ENCODE data around the gene HOXA4.

HOXA4 gene

GRCh38 chr7:27133409-27134231 is 3.1 kb upstream of the HOXA4 start:
- DNase-seq: no peak

- DNase-seq: no peak
Measured at GRCh38 chr7:27132978-27133377, 2.4 kb upstream of the HOXA4 start.

GRCh38 chr7:27132214-27132613 is 1.7 kb upstream of the HOXA4 start:
- no peak for DNase-seq

GRCh38 chr7:27131390-27131819 is 848 bp upstream of the HOXA4 start:
- no peak for DNase-seq

- no peak for DNase-seq
Measured at GRCh38 chr7:27129729-27130539, 623 bp downstream of the HOXA4 start.

- DNase-seq: no peak
Measured at GRCh38 chr7:27128776-27129728, 1.5 kb downstream of the HOXA4 start.

GRCh38 chr7:27128034-27128433 is 2.5 kb downstream of the HOXA4 start:
- no peak for DNase-seq

GRCh38 chr7:27126596-27127327 is 3.8 kb downstream of the HOXA4 start:
- no peak for DNase-seq

- DNase-seq: no peak
Measured at GRCh38 chr7:27125986-27126394, 4.6 kb downstream of the HOXA4 start.

- no peak for DNase-seq
Measured at GRCh38 chr7:27124902-27125689, 5.5 kb downstream of the HOXA4 start.

- no peak for DNase-seq
Measured at GRCh38 chr7:27124096-27124901, 6.3 kb downstream of the HOXA4 start.

- no peak for DNase-seq
Measured at GRCh38 chr7:27123477-27124053, 7.0 kb downstream of the HOXA4 start.

- no peak for DNase-seq
Measured at GRCh38 chr7:27123007-27123476, 7.5 kb downstream of the HOXA4 start.

GRCh38 chr7:27122077-27122910 is 8.3 kb downstream of the HOXA4 start:
- DNase-seq: no peak

GRCh38 chr7:27121684-27122076 is 8.9 kb downstream of the HOXA4 start:
- no peak for DNase-seq

- no peak for DNase-seq
Measured at GRCh38 chr7:27119412-27119911, 11.1 kb downstream of the HOXA4 start.

GRCh38 chr7:27118580-27118979 is 12.0 kb downstream of the HOXA4 start:
- DNase-seq: no peak
